ENCODE results near the gene CCSER1. TPM values are rescaled to one million over a fixed set of nuclear protein-coding genes. Genes with fewer than 3 reads are reported as not detected.

CCSER1 gene
- total RNA-seq, 1 donor from 2014 or later: 11.9 TPM

DNA sequence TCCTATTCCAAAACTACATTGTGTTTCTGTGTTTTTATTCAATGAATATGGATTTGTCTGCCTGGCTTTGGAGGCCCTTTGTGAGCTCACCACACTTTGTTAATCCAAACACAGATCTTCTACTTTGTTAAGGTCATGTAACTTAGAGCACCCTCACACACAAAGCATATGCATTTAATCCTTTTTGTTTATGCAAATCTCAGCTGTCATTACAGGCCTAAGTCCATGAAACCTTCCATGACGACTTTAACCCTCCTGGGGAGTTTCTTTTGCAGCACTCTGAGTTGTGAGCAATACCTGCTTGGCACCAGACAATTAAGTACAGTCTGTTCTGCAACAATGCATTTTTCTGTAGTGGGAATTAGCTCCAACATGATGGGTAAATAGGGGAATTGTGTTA is 14.9 kb downstream of the CCSER1 start:
- H3K9me3 Mint-ChIP-seq: no peaks in the 10 kb centered on the region

DNA sequence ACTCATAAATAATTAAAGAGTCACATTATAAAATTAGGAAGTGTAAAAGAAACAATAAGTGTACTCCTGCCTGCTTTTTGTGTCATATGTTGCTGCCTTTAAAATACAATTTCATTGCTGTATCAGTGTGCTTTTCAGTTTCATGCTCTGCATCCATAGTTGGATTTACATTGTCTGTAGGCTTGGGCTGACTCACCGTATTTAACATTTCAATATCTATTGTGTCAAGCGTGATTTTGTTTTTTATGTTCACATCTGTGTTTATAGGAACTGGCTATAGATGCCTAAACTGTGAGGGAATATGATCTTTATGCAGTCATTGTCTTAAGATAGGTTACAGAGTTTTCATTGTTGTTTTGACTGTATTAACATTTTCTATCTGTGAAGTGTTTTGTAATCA is 18.1 kb downstream of the CCSER1 start:
- TF ChIP-seq, protein P1, sequence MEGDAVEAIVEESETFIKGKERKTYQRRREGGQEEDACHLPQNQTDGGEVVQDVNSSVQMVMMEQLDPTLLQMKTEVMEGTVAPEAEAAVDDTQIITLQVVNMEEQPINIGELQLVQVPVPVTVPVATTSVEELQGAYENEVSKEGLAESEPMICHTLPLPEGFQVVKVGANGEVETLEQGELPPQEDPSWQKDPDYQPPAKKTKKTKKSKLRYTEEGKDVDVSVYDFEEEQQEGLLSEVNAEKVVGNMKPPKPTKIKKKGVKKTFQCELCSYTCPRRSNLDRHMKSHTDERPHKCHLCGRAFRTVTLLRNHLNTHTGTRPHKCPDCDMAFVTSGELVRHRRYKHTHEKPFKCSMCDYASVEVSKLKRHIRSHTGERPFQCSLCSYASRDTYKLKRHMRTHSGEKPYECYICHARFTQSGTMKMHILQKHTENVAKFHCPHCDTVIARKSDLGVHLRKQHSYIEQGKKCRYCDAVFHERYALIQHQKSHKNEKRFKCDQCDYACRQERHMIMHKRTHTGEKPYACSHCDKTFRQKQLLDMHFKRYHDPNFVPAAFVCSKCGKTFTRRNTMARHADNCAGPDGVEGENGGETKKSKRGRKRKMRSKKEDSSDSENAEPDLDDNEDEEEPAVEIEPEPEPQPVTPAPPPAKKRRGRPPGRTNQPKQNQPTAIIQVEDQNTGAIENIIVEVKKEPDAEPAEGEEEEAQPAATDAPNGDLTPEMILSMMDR (conservative IDR thresholded peaks at IDR 0.05): no peak
- Mint-ChIP-seq H3K4me3 (no peak overlapping the region), H3K27me3 (ENCODE audit: low read depth) (no peaks in the 10 kb centered on the region), H3K36me3 (ENCODE audit: low read depth) (no peaks in the 10 kb centered on the region), H3K4me1 (peaks cover 11% of the 10 kb centered on the region), H3K27ac (ENCODE audit: unreplicated experiment) (no peak overlapping the region), H3K9me3 (no peaks in the 10 kb centered on the region)
- DNase-seq (ENCODE audit: low read depth, low spot score): no peak

More for the DNA sequence above, 14.9 kb downstream of the CCSER1 start:
- TF ChIP-seq, protein P1 (conservative IDR thresholded peaks at IDR 0.05): no peak
- H3K27ac Mint-ChIP-seq (ENCODE audit: unreplicated experiment): no peak overlapping the region
- peaks cover 2% of the 10 kb centered on the region for H3K27me3 Mint-ChIP-seq (ENCODE audit: low read depth)
- H3K4me1 Mint-ChIP-seq: peaks cover 11% of the 10 kb centered on the region
- DNase-seq (ENCODE audit: low read depth, low spot score): no peak
- H3K4me3 Mint-ChIP-seq: no peak overlapping the region
- H3K36me3 Mint-ChIP-seq (ENCODE audit: low read depth): no peaks in the 10 kb centered on the region

DNA sequence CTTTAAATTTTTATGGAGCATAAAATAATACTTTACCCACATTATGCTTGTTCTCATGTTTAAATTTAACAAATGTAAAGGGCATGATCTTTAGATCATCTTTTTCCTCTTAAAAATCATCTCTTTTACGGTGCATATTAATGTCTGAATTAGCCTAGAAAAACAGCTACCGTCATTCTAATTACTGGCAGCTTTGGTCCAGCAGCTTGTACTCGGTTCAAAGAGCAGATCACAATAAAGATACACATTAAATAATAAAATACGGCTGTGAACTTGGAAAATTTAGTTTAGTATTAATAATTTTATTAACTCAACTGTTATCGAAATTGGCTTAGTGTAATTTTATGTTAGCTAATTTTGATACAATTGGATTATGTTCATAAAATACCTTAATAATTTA is 19.1 kb downstream of the CCSER1 start:
- H3K4me1 Mint-ChIP-seq: peaks cover 11% of the 10 kb centered on the region
- H3K36me3 Mint-ChIP-seq (ENCODE audit: low read depth): no peaks in the 10 kb centered on the region
- no peaks in the 10 kb centered on the region for H3K9me3 Mint-ChIP-seq
- no peak overlapping the region for H3K4me3 Mint-ChIP-seq
- no peak overlapping the region for H3K27ac Mint-ChIP-seq (ENCODE audit: unreplicated experiment)
- DNase-seq (ENCODE audit: low read depth, low spot score): no peak
- TF ChIP-seq, protein P1 (conservative IDR thresholded peaks at IDR 0.05): no peak
- H3K27me3 Mint-ChIP-seq (ENCODE audit: low read depth): no peaks in the 10 kb centered on the region

DNA sequence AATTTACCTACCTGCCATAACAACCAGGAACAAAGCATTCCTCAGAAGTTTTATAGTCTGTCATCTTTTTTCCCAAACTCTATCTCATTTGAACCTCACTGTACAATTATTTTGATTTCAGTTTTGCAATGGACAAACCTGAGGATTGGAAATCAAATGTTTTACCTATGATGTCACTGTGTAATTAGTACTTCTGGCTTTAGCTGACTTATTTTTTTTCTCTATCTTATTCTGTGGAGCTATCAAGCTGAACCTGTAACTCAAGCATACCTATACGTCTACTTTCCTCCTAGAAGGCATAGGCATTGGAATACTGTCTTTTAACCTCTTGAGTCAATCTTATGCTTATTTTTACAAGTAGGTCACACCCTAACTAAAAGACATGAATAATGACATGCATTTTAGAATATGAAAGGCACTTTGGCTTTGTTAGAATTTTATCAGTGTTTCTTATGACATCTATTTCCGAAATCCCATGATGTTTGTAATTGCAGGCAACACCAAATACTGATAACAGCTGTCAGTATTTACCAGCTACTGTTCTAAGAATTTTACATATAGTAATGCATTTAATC is 21.5 kb downstream of the CCSER1 start:
- H3K4me1 Mint-ChIP-seq: peaks cover 5% of the 10 kb centered on the region
- H3K9me3 Mint-ChIP-seq: no peaks in the 10 kb centered on the region
- H3K27ac Mint-ChIP-seq (ENCODE audit: unreplicated experiment): no peak overlapping the region
- TF ChIP-seq, protein P1 (conservative IDR thresholded peaks at IDR 0.05): no peak
- DNase-seq (ENCODE audit: low read depth, low spot score): no peak
- H3K36me3 Mint-ChIP-seq (ENCODE audit: low read depth): peaks cover 3% of the 10 kb centered on the region
- H3K4me3 Mint-ChIP-seq: no peak overlapping the region
- H3K27me3 Mint-ChIP-seq (ENCODE audit: low read depth): no peaks in the 10 kb centered on the region

DNA sequence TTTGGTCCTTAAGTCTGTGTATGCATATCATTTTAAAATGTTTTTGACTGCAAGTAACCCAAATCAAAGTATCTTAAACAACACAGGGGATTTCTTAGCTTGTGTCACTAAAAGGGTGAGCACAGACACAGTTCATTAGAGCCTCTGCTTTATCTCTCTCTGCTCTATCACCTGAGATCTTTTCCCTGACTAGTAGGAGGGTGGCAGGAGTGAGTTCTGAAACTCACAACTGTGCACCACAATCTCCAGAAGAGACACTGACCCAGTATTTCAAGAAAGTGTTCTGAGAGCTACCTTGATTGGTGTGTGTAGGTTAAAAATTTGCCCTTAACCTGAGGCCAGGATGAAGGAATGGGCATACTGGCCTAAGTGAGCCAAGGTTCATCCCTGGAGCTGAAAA is 24.8 kb downstream of the CCSER1 start:
- Mint-ChIP-seq H3K4me1 (no peaks in the 10 kb centered on the region), H3K9me3 (peaks cover under 1% of the 10 kb centered on the region), H3K27ac (ENCODE audit: unreplicated experiment) (no peak overlapping the region), H3K27me3 (ENCODE audit: low read depth) (no peaks in the 10 kb centered on the region), H3K36me3 (ENCODE audit: low read depth) (peaks cover 12% of the 10 kb centered on the region), H3K4me3 (no peak overlapping the region)
- TF ChIP-seq, protein P1 (conservative IDR thresholded peaks at IDR 0.05): no peak
- DNase-seq (ENCODE audit: low read depth, low spot score): no peak
